ENCODE measurements around the gene RABAC1.

Gene RABAC1

DNA sequence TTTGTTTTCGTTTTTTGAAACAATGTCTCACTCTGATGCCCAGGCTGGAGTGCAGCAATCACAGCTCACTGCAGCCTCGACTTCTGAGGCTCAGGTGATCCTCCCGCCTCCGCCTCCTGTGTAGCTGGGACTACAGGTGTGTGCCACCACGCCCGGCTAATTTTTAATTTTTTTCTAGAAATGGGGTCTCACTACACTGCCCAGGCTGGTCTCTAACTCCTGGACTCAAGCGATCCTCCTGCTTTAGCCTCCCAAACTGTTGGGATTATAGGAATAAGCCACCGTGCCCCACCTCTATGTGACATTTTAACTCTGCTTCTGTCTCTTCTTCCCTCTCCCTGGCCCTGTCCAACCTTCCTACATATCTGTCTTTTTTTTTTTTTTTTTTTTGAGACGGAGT lies 29.8 kb upstream of the RABAC1 start:
- DNase-seq, result no peak

DNA sequence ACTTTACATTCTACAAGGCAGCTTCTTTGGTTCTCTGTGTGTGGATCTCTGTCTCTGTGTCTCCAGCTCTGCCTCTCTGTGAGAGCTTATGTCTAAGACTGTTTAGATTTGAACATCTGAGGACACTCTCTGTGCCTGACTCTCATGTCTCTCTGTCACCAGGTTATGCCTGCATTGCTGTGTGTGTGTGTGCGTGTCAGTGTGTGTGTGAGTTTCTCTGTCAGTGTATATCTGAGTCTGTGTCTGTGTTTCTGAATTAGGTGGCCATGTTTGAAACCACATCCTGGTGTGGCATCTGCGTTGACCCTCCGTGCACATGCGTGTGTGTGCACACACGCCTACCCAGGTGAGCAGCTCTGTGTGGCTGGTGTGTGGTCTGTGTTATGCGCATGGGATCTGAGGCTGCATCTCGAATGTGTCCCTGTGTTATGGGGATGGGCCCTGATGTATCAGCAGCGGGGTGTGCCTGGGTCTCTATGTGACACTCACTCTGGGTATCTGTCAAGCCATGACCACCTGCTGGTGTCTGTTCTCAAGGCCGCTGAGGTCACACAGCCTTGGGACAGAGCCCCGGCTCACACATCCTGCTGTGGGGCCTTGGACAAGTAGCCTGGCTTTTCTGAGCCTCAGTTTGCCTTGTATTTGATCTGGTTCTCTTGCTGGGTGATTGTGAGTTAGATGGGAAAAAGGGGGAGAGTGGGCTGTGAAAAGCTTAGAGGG lies 28.2 kb upstream of the RABAC1 start:
- no peak for DNase-seq

- no peak for DNase-seq
Observed at GRCh38 chr19:41984961-41985360, 25.8 kb upstream of the RABAC1 start.

DNA sequence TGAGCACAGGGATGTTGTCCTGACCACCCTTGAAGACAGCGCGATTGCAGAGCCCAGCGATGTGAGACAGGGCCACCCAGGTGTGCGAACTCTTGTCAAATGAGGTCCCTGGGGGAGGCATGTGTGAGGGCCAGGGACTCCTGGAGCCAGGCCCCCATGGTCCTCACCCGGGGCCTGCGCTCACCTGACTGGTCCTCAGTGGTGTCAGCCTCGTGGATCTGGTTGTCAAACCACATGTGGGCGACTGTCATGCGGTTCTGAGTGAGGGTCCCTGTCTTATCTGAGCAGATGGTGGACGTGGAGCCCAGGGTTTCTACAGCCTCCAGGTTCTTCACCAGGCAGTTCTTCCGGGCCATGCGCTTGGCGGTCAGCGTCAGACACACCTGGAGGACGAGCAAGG lies 22.6 kb upstream of the RABAC1 start:
- no peak for DNase-seq

GRCh38 chr19:41978470-41978869 lies 19.3 kb upstream of the RABAC1 start:
- DNase-seq, result no peak

DNA sequence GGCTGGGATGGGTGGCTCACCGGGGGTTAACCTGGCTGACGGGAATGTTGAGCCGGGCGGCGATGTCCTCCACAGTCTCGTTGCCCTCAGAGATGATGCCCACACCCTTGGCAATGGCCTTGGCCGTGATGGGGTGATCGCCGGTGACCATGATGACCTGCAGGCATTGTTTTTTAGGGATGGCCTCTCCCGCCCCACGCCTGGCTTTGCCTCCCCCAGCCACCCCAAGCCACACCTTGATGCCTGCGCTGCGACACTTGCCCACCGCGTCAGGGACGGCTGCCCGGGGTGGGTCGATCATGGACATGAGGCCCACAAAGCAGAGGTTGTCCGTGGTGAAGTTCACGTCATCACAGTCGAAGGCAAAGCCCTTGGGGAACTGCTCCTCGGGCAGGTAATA lies 18.8 kb upstream of the RABAC1 start:
- DNase-seq, result no peak

GRCh38 chr19:41974652-41975051 lies 15.5 kb upstream of the RABAC1 start:
- DNase-seq, result no peak

DNA sequence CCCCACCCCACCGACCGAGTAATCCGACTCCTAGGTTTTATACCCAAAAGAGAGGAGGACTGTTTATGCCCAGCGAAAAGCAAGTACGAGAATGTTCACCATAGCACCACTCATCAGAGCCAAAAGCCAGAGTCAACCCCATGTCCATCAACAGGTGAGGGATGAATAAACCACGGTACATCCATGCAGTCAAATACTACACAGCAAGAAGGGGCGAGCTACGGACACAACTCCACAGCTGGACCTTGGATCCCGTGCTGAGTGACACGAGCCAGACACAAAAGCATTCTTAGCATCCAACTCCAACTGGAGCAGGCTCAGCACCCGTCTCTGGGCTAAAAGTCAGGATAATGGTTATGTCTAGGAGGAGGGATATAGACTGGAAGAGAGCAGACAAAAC lies 12.2 kb upstream of the RABAC1 start:
- no peak for DNase-seq

DNA sequence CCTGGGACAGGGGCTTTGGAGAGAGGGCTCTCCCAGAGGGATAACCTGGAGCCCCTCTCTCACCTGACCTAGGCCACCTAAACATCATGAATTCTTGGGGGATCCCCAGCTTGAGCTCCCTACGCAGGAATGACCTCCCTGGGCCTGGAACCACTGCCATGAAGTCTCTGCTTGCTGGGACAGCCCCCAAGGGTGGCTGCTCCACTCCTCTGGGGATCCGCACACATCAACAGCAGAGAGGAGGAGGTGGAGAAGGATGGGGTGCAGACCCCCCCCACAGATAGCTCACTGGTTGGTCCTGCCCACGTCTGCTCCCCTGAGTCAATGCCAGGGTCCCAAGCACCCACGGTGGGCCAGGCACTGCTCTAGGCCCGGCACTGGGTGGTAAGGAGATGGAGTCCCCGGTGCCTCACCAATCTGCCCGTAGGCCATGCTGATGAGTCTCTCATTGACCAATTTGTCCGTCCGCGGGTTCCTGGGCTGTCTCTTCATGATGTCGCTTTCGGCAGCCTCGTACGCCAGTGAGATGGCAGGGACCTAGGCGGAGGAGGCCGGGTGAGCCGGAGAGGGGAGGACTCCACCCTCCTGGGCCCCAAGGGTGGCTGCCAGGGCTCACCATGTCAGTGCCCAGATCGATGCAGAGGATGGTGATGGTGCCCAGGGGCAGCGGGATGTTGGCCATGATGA lies 10.8 kb upstream of the RABAC1 start:
- no peak for DNase-seq

DNA sequence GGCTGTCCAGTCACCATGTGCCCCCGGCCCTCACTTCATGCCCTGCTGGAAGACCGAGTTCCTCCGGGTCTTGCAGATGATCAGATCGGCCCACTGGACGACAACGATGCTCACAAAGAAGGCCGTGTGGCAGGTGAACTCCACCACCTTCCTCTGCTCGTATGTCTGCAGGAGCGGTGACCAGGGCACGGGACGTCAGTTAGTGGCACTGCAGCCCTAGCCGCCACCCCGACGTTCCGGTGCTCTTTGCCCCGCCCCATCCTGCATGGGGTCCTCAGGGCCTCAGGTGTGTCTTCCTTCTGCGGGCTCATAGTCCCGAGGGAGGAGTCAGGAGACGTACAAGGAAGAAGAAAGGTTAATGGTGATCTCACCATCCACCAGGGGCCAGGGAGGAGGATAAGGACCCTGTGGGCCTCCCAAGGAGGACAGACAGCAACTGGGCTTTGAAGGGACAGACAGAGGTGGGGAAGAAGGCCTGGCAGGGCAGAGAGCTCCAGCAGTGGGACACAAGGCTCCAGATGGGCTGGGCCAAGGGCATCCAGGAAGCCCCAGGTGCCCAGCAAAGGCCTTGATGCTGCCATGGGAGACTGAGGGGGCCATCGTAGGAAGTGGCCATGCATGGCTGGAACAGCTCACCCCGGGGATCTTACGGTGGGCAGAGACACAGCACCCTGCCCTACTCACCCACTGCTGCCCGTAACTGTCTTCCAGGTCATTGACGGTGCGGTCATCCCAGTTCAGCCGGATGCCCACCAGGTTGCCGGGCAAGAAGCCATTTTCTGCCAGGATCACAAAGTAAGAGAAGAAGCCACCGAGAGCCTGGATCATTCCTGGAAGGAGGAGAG lies 9.9 kb upstream of the RABAC1 start:
- DNase-seq, result no peak

GRCh38 chr19:41967054-41967783 lies 8.1 kb upstream of the RABAC1 start:
- no peak for DNase-seq

DNA sequence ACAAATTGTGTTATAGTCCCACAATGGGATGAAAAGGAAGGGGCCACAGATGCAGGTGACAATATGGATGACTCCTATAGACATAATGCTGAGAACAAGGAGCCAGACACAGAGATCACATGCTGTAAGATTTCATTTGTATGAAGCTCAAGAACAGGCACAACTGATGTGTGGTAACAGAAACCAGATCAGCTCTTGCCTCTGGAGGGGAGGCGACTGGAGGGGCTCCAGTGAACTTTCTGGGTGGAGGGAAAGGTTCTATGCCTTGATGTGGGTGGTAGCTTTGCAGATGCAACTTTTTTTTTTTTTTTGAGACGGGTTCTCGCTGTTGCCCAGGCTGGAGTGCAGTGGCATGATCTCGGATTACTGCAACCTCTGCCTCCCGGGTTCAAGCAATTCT lies 6.0 kb upstream of the RABAC1 start:
- DNase-seq, result no peak

GRCh38 chr19:41960973-41961372 lies 1.9 kb upstream of the RABAC1 start:
- no peak for DNase-seq

GRCh38 chr19:41958367-41959055 lies 610 bp downstream of the RABAC1 start:
- DNase-seq, result peak; percentile 23 to 71

GRCh38 chr19:41957838-41958366 lies 1.2 kb downstream of the RABAC1 start:
- peak; percentile 62 to 79 for DNase-seq

DNA sequence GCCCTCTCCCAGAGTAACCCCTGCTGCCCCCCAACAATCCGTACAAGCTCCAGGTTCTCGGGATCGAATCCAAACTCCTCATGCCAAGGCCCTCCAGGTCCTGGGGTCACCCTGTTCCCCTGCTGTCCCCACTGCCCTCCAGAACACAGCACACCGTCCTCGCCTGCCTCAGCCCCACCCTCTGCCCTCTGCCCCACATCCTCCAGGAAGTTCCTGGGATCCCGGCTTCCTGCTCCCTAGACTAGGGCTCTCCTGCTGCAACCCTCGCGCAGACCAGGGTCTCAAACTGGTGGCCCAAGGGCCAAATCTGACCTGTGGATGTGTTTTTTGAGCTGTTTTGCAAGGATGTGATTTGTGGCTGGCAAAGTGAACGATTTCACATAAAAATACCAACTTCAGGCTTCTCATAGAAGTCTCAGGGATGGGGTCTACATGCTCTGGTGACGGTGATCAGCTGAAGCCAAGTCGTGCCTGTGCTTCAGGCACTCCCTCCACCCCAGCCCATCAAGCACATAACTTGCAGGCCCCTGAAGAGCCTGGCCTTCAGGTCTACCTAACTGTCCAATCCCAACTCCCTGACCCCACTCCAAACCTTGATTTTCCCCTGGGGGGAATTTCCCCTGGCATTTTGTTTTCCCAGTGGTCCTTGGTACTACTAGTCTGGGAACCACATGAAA lies 1.8 kb downstream of the RABAC1 start:
- DNase-seq, result no peak

DNA sequence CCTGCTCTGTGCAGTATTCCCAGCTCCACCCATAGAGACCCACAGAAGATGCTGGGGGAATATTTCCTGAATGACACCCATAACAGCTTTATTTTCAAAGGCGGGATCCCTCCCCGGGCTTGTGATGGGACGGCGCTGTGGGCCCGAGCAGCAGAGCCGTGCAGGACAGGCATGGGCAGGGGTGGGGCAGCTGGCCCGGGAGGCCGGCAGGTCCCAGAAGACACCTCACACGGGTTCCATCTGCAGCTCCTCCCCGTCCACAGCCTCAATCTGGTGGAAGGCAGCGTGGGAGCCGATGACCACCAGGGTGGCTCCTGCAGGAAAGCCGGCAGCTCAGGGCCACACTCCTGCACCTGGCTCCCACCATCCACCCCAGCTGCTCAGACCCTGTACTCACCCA lies 2.5 kb downstream of the RABAC1 start:
- DNase-seq, result no peak

- DNase-seq, result no peak
Observed at GRCh38 chr19:41955521-41955920, 3.6 kb downstream of the RABAC1 start.

DNA sequence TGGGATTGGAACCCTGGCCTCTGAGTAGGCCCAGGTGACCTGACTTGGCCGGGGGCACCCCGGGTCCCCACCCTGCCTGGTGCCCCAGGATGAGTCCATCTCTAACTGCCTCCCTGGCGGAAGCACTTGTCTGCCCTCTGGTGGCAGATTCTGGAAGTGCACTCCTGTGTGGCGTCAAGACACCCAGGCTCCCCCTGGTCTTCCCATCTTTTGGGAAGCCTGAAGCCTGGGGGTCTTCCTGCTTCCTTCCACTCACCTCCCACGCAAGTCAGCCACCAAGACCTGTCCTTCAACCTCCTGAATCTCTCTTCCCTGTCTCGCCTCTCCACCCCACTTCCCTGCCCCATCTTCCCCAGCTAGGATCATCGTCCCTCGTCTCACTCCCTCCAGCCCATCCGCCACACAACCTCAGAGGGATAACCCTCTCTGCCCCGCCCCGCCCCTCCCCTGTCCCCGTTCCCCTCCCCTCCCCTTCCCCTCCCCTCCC lies 7.4 kb downstream of the RABAC1 start:
- no peak for DNase-seq

- DNase-seq, result no peak
Observed at GRCh38 chr19:41947091-41947490, 12.0 kb downstream of the RABAC1 start.

DNA sequence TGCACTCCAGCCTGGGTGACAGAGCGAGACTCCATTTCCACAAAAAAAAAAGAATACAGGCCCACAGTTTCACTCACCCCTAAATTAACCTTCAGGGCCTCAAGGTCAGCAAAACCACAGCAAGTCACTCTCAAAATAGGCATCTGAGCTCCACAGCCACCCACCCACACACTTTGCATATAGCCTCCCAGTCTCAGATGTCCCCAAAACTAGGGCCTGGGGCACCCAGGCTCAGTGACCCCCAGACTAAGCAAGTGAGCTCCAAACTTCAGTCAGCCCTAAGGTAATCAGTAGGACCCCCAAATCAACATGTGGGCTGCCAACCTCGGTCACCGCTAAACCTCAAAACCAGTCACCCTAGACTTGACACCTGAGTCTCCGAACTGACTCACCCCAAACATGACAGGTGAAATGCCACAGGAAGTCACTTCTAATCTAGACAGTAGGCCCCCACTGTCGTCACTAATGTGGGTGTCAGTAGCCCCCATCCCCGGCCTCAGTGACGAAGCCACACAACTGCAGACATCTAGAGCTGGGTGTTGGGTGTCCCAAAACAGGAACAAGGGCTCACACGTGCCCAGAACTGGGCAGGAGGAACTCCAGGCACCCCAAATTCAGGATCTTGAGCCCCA lies 13.9 kb downstream of the RABAC1 start:
- DNase-seq, result no peak

Measured in SW 1271 (cell line).